ENCODE results near the gene MARS1.
"Not testable (repeated sequence)": the region's sequence is repeated elsewhere in the genome, so short reads cannot be mapped to it uniquely, and the experiment has no call there.

The MARS1 gene

DNA sequence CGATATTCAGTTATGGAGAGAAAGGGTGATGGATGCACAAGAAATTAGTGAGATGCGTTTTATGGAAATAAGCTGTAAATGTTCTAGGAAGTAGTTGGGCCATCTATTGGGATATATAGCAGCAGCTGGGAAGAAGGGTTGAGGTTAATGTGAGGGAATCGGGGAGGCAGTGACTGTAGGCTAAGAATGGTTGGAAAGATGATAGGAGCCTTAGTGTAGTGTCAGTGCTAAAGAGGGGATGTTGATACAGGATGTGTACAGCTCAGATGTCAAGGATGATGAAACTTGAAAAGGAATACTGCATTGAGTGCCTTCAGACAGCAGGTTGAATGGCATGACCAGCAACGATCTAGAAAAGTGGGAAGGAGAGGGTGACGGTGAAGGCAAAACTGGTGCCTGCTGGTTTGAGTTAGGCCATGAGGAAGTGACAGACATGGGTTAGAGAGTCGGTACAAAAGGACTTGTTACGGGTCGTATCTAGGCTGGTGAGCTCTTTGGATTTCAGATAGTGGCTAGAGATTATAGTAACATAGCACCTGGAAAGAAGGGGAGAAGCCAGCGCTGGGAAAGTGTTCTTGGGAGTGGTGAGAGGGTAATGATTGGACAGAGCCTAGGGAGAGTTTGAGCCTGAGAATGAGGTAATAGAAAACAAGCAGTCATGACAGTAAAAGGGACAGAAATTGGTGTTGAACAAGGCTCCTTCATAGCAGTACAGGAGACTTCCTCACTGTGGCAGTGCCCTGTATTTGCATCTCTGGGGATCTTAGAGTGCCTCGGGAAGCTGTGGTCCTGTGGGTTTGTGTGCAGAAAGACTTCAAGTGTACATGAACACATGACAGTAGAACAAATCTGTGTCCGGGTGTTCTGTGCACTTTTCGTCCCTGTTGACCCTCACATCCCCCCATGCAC, 9.6 kb downstream of the MARS1 start:
- no peak for DNase-seq

DNA sequence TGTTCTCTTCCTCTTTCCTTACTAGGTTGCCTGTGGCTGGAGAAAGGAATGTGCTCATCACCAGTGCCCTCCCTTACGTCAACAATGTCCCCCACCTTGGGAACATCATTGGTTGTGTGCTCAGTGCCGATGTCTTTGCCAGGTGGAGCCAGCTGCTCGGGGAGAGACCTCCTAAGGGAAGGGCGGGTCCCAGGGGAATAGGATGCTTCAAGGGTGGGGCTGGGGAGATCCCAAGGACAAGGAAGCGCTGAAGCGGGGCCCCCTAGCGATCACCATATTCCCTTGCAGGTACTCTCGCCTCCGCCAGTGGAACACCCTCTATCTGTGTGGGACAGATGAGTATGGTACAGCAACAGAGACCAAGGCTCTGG, 10.2 kb downstream of the MARS1 start:
- DNase-seq = no peak

DNA sequence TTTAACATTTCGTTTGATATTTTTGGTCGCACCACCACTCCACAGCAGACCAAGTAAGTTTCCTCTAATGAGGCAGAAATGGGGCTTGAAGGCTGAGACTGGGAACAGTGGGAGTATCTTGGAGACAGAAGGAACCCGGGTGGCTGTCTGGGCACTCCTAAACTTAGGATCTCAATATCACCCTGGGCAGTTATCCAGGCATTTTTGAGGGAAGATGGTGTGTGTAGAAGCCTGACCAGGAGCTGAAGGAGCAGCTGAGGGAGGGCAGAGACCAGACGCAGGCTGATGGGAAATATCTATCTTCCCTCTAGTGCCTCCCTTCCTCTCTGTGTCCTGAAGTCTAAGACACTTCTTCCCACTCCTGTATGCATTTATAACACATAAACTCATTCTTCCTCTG, 10.7 kb downstream of the MARS1 start:
- DNase-seq = no peak

DNA sequence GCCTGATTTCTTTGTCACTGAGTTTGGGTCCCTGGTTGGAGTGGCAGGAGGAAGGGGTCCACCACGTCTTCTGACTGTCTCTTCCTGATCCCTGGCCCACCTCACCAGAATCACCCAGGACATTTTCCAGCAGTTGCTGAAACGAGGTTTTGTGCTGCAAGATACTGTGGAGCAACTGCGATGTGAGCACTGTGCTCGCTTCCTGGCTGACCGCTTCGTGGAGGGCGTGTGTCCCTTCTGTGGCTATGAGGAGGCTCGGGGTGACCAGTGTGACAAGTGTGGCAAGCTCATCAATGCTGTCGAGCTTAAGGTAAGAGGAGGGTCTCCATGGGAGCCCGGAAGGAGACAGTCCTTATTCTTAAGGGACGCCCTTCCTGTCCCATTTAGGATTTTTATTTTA, 12.3 kb downstream of the MARS1 start:
- DNase-seq = no peak

DNA sequence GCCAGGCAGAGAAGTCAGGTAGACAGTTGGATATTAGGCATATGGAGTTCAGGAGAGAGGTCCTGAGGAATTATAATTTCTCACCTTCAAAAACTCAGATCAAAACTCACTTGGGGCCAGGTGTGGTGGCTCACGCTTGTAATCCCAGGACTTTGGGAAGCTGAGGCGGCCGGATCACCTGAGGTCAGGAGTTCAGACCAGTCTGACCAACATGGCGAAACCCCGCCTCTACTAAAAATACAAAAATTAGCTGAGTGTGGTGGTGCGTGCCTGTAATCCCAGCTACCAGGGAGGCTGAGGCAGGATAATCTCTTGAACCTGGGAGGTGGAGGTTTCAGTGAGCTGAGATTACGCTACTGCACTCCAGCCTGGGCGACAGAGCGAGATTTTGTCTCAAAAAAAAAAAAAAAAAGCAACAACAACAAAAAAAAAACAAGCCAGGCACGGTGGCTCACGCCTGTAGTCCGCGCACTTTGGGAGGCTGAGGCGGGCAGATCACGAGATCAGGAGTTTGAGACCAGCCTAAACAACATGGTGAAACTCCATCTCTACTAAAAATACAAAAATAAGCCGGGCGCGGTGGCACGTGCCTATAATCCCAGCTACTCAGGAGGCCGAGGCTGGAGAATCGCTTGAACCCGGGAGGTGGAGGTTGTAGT, 14.6 kb downstream of the MARS1 start:
- not testable (repeated sequence) for DNase-seq

DNA sequence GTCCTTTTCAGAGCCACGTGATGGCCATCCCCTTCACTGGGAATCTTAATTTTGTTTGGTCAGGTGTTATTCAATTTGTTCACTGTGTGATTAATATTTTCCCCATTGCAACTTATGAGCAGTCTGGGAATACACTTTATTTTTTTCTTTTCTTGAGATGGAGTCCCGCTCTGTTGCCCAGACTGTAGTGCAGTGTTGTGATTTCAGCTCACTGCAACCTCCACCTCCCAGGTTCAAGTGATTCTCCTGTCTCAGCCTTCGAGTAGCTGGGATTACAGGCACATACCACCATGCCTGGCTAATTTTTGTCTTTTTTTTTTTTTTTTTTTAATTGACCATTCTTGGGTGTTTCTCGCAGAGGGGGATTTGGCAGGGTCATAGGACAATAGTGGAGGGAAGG, 18.7 kb downstream of the MARS1 start:
- DNase-seq = not testable (repeated sequence)

DNA sequence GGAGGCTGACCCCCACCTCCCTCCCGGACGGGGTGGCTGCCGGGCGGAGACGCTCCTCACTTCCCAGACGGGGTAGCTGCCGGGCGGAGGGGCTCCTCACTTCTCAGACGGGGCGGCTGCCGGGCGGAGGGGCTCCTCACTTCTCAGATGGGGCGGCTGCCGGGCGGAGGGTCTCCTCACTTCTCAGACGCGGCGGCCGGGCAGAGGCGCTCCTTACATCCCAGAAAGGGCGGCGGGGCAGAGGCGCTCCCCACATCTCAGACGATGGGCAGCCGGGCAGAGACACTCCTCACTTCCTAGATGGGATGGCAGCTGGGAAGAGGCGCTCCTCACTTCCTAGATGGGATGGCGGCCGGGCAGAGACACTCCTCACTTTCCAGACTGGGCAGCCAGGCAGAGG, 19.9 kb downstream of the MARS1 start:
- DNase-seq = not testable (repeated sequence)

DNA sequence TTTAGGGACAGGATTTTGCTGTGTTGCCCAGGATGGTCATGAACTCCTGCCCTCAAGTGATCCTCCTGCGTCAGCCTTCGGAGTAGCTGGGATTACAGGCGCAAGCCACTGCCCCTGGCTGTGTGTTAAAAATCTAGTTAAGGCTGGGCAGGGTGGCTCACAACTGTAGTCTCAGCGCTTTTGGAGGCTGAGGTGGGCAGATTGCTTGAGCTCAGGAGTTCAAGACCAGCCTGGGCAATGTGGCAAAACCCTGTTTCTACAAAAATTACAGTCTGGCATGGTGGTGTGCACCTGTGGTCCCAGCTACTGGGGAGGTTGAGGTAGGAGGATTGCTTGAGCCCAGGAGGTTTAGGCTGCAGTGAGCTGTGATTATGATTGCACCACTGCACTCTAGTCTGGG, 23.3 kb downstream of the MARS1 start:
- DNase-seq = no peak

DNA sequence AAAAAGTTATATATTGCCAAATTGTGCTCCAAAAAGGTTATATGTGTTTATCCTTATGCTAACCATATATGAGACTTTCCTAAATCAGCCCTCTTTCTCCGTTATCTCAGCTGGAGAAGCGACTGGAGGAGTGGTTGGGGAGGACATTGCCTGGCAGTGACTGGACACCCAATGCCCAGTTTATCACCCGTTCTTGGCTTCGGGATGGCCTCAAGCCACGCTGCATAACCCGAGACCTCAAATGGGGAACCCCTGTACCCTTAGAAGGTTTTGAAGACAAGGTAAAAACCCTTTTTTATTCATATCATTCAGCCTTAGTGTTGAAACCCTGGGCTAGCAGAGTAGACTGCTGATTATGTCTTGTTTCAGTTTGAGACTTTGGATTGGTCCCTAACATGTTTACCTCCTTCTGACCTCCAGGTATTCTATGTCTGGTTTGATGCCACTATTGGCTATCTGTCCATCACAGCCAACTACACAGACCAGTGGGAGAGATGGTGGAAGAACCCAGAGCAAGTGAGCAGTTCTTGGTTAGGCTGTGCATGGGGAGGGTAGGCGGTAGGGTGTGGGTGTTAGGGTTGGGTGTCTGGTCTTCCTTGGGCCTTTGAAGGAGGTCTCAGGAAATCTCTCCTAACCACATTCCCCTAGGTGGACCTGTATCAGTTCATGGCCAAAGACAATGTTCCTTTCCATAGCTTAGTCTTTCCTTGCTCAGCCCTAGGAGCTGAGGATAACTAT, 23.9 kb downstream of the MARS1 start:
- no peak for DNase-seq

DNA sequence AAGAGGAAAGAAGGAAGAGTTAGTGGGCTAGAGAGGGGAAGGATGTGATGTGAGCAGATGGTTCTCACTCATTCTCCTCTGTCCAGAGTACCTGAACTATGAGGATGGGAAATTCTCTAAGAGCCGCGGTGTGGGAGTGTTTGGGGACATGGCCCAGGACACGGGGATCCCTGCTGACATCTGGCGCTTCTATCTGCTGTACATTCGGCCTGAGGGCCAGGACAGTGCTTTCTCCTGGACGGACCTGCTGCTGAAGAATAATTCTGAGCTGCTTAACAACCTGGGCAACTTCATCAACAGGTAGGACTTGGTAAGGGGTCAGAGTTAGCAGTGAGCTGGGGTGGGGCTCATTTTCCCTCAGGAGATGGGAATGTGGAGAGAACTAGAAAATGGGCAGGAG, 24.8 kb downstream of the MARS1 start:
- DNase-seq = no peak

DNA sequence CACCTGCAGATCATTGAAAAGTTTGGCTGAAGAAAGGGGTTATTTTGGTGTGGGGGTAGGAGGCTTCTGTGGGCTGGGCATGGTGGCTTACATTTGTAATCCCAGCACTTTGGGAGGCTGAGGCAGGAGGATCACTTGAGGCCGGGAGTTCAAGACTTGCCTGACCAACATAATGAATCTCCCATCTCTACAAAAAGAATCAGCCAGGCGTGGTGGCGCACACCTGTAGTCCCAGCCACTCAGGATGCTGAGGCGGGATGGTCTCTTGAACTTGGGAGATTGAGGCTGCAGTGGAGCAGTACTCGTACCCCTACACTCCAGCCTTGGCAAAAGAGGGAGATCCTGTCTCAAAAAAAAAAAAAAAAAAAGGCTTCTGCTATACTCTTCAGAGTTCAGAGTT, 25.4 kb downstream of the MARS1 start:
- no peak for DNase-seq

DNA sequence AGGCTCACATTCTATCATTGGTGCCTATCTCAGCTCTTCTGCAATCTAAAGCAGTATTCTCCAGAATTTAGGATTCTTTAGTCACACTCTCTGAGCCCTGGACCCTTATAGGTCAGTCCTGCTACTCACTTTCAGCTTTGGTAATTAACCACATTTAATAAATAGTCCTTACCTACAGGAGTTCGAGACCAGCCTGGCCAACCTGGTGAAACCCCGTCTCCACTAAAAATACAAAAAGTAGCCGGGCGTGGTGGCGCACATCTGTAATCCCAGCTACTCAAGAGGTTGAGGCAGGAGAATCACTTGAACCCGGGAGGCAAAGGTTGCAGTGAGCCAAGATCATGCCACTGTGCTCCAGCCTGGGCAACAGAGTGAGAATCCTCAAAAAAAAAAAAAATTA, 25.8 kb downstream of the MARS1 start:
- not testable (repeated sequence) for DNase-seq

DNA sequence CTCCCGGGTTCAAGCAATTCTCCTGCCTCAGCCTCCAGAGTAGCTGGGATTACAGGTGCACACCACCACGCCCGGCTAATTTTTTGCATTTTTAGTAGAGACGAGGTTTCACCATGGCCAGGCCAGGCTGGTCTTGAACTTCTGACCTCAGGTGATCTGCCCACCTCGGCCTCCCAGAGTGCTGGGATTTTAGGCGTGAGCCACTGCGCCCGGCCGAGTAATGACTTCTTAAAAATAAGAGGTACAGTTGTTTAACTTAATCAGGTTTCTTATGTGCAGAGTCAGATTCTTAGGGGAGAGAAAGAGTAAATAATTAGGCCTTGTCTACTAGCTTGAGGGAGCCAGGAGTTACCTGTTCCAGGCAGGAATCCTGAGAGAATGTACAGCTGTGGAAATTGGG, 26.4 kb downstream of the MARS1 start:
- not testable (repeated sequence) for DNase-seq

DNA sequence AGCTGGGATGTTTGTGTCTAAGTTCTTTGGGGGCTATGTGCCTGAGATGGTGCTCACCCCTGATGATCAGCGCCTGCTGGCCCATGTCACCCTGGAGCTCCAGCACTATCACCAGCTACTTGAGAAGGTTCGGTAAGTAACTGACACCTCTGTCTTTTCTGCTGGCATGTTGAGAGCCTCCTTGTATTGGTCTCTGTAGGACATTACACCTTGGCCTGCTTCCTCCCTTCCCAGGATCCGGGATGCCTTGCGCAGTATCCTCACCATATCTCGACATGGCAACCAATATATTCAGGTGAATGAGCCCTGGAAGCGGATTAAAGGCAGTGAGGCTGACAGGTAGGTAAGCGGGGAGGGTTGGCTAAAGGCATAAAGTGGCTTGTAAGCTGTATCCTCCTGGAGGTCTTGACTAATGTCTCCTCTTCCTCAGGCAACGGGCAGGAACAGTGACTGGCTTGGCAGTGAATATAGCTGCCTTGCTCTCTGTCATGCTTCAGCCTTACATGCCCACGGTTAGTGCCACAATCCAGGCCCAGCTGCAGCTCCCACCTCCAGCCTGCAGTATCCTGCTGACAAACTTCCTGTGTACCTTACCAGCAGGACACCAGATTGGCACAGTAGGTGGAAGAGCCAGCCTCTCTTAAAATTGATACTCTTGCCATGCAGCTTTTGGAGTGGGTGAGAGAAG, 27.0 kb downstream of the MARS1 start:
- DNase-seq = no peak

DNA sequence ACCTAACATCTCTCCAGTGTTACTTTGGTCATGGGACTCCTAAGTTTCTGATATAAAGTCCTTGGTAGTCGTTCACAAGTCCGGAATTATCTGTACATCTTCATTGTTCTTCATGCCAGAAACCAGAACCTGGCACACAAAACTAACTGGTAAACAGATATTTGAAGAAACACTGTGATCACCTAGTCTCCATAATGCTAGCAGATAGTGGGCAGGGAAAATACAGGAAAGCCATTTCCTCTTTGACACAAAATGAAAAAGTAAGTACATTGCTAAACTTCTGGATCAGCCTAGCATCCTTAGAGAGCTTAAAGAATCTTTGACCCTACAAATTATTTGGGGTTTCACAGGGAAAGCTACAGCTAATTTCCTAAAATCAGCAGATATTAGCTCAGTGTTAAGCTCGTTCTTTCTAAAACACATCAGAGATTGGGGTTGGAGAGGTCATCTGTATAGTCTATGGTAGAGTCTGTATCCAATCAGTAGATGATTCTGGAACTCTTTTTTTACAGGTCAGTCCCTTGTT, 27.6 kb downstream of the MARS1 start:
- no peak for DNase-seq

DNA sequence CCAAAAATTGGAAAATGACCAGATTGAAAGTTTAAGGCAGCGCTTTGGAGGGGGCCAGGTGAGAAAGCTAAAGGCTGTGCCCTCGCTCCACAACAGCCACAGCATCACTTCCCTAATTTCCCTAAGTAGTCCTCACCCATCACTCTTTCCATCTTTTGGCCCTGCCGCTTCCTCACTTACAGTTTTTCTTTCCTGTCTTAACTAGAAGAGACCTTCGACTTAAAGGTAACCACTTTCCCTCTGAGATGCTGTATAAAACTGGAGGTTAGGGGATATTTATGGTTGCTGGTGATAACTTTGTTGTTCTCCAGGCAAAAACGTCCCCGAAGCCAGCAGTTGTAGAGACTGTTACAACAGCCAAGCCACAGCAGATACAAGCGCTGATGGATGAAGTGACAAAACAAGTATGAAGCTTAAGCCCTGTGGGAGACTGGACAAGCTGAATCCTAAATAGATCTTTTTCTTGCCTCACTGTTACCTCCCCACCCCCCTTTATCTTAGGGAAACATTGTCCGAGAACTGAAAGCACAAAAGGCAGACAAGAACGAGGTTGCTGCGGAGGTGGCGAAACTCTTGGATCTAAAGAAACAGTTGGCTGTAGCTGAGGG, 28.2 kb downstream of the MARS1 start:
- no peak for DNase-seq

DNA sequence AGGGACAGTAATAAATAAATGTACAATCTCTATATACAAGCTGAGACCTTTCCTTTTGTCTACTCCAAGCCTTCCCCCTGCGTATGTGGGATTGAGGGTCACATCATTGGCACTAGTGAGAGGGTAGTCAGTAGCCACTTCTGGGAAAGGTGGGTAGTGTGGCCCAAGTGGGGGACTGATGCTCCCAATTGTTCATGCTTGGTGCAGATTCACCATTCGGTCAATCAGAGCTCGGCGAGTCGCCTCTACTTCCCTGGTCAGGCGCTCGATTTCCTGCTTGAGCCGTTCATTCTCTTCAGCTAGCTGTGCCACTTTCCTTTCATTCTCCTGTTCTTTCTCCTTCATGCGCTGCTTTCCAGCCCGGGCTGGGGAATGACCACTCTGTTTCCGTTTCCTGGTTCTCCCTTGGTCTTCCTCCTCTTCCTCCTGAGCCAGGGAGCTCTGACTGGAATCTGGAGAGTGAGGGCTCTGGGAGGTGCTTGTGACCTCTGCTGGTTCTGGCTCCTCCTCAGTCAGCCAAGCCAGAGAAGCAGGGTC, 28.8 kb downstream of the MARS1 start:
- DNase-seq = no peak

DNA sequence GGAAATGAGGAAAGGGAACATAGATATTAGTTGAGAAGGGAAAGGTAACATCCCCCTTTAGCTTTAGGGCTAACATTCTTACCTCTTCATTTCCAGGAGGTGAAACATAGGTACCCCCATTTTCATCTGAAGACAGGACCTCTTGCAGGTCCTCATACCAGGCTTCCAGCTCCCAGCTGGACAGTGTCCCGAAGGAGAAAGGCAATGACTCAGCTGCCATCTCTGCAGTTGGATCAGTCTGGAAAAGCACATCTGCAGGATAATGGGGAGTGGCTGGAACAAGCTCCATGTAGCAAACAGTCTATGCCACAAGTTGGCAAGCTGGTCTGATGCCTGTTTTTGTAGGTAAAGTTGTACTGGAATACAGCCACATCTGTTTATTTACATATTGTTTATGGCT, 29.3 kb downstream of the MARS1 start:
- no peak for DNase-seq

DNA sequence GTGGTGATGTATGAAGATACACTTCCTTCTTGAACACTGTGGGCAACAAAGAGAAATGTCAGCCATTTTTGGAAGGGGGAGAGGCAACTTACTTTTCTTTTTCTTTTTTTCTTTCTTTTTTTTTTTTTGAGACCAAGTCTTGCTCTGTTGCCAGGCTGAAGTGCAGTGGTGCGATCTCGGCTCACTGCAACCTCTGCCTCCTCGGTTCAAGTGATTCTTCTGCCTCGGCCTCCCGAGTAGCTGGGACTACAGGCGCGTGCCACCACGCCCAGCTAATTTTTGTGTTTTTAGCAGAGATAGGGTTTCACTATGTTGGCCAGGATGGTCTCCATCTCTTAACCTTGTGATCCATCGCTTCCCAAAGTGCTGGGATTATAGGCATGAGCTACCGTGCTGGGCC, 29.9 kb downstream of the MARS1 start:
- DNase-seq = not testable (repeated sequence)

DNA sequence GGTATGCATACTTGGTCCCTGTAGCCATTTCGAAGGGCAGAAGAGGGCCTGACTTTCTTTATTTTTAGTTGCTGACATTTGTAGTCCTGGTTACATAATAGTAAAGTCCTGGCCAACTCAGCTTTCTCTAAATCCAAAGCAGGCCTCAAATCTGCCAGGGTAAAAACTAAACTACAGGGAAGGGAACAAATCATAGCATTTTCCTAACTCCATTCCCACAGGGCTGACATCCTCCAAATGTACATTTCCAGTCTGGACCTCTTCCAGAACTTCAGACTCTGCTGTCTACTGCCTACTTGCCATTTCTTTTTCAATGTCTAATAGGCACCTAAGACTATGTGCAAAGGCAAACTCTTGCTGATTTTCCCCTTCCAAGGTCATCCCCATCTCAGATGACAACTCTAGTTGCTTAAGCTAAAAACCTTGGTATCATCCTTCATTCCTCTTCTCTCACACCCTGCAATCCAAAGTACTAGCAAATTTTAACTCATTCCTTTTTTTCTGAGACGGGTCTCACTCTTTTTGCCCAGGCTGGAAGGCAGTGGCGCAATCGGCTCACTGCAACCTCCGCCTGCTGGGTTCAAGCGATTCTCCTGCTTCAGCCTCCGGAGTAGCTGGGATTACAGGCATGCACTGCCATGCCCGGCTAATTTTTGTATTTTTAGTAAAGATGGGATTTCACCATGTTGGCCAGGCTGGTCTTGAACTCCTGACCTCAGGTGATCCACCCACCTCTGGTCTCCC, 30.5 kb downstream of the MARS1 start:
- DNase-seq = no peak

All from activated T-cell treated with anti-CD3 and anti-CD28 coated beads for 4 hours (primary cell).